ENCODE results near the gene PCTP.

The PCTP gene

GRCh38 chr17:55757659-55758058 is 6.8 kb downstream of the PCTP start:
- no peak for DNase-seq (ENCODE audit: low spot score)

DNA sequence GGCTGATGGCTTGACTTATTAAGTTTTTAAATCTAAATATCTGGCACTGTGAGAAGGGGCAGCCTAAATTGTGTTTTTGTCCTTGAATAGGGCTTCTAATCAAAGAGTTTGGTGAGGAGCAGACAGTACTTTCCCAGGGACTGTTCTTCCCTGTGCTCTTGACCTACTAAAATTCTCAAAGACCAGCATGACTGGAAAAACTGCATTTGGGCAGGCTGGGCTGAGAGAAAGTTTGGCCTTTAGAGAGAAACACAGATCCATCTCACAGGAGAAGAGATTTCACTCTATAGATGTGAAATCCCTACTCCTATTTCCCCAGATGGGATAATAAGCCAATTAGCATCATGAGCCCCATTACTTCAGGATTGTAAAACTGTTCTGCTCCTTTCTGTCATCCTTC is 7.3 kb downstream of the PCTP start:
- DNase-seq (ENCODE audit: low spot score) = no peak

DNA sequence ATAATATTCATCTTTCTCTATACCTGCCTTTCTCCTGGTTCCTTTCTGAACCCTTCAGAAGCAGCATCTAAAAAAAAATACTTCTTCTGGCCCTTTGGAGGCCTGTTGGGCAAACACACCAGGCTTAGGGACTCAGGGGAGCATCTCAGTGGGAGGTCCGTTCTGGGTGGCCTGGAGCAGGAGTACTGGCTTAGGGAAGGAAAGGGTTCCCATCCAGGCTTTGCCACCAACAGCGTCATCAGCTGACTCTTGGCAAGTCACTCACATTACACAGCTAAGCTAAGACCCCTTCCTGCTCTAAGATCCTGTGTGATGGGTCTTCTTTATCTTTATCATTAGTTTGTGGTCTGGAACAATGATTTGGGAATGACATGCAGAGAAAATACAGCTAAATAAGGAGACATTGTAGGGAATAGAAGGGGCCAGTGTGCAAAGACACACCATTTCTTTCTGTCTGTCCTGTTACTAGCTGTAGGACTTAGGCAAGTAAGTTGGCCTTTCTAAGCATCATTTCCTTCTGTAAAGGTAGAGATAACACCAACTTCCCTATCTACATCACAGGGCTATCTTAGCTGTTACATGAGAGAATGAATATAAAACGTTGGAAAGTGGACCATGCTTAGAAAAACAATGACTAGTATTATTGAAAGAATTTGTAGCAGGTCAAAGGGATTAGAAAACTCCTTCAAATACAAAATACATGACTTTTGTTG is 9.9 kb downstream of the PCTP start:
- DNase-seq (ENCODE audit: low spot score) = no peak

DNA sequence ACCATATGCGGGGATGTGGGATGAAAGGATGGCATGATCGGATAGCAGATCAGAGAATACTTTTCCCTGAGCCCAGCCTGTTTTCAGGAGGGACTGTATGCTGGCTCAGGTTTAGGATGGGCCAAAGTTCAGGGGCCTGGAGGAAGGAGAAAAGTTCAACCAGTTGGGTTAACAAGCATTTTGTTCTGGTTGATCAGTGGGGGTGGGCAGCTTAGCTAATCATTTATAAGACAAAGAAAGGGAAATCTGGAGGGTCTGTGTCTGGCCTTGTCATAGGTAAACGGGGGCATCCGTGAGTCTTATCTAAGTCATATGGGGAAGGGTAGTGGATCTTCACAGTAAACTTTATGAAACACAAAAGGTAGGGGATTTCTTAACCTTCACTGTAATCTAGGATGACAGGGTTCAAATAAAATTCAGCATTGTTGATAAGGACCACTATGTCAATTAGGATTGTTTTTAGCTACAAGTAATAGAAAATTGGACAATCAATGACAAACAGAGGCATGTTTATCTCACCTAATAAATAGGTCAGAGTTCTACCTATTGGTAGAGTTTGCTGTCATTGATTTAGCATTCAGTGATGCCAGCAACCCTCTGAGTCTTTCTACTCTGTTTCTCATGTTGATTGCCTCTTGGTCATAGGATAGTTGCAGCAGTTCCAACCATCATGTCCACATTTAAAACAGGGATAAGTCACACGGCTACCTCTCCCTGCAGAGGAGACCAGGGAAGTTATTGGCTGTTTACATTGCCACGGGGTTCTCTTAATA is 11.4 kb downstream of the PCTP start:
- no peak for DNase-seq (ENCODE audit: low spot score)

DNA sequence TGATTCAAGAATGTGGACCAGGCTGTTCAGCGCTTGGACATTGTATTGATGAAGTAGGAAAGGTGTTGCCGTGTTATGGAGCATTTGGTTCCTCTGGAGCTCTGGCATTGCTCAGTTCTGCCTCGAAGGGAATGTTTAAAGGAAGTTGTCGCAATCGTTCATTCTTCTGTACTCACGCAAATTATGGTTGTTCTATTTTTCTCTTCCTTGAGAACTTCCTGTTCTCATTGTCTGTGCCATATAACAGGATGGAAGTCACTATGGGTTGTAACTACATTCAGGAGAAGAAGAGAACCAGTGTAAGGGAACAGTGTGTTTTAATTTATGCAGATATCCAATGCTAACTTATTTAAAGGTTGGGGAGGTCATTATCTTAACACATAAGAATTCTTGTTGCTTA is 13.0 kb downstream of the PCTP start:
- no peak for DNase-seq (ENCODE audit: low spot score)

- DNase-seq (ENCODE audit: low spot score) = no peak
Measured at GRCh38 chr17:55764610-55765009, 13.8 kb downstream of the PCTP start.

GRCh38 chr17:55765472-55765871 is 14.6 kb downstream of the PCTP start:
- no peak for DNase-seq (ENCODE audit: low spot score)

DNA sequence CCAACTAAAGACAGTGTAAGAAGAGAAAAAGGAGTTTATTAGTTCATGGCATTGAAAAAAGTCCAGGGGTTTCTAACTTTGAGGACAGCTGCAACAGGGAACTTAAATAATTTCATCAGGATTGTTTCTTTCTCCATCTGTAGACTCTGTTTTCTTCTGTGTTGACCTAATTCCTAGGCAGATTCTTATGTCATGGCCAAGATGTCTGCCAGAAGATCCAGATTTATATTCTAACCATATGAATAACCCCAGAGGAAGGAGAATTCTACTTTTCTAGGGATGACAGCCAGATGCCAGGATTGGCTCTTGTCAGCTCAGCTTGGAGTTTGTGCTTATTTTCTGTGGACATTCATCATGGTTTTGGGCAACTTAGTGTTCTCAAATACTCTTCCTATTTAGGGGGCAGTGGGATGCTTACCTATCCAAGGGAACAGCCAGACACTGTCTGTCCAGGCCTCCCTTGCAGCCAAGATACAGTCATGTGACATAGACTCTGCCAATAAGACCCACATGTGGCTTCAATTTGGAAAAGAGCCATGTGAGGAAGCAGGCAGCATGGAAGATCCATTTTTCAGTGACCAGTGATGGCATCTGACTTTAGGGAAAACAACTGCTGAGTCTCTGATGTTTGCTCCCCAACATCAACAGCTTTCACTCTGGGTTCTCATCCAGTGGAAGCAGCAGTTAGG is 18.2 kb downstream of the PCTP start:
- DNase-seq (ENCODE audit: low spot score) = peak; percentile 54

- DNase-seq (ENCODE audit: low spot score) = peak; percentile 86
Measured at GRCh38 chr17:55769625-55770000, 18.8 kb downstream of the PCTP start.

DNA sequence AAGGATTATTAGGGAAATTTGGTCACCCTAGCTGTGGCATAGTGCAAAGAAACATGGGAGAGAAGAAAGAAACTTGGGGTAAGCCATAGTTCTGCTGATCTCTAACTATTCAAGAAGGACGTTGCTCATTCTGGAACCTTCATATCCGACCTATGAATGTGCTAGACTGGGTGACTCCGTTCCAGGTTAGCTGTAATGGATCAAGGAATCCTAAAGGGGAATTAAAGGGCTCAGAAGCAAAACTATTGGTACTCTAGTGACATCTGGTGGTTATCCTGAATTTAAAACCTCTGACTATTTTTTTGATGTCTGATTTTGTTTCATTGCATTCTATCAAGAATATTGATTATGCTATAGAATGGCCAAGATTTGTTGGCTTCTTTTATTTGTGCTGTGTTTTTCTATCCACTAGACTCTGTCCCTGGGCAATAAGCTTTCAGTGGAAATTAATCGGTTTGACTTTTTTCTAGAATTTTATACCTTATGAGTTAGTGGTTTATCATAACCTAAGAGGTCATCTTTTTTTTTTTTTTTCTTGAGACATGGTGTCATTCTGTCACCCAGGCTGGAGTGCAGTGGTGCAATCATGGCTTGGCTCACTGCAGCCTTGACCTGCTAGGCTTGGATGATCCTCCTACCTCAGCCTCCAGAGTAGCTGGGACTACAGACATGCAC is 19.5 kb downstream of the PCTP start:
- DNase-seq (ENCODE audit: low spot score) = peak; percentile 72

DNA sequence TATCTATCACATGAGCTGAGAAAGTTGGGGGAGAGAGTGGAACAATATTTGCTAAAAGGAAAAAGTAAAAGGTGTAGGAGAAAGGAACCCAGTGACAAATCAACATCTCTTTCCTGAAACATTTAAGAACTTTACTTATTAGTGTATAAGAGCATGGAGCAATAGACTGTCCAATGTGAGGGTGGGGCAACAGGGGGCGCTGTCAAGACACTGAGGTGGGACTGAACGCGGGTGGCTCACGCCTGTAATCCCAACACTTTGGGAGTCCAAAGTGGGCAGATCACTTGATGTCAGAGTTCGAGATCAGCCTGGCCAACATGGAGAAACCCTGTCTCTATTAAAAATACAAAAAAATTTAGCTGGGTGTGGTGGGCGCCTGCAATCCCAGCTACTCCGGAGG is 21.2 kb downstream of the PCTP start:
- DNase-seq (ENCODE audit: low spot score) = no peak

GRCh38 chr17:55773671-55774070 is 22.8 kb downstream of the PCTP start:
- DNase-seq (ENCODE audit: low spot score) = no peak

GRCh38 chr17:55774846-55775271 is 24.0 kb downstream of the PCTP start:
- no peak for DNase-seq (ENCODE audit: low spot score)

DNA sequence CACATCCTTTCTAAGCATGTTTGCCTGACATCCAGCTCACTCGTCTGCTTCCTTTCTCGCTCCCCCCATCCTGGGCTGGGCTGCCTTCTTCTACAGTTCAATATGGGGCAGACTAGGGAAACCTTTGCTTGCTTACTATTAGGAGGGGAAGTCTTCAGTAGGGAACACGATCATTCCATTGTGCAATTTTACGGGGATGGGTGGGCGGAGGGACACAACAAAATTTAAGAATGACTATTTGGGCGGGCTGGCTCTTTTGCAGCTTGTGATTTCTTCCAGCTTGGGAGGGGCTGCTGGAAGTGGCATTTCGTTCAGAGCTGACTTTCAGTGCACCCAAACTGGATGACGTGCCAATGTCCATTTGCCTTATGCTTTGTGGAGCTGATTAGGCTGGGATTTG is 25.4 kb downstream of the PCTP start:
- DNase-seq (ENCODE audit: low spot score) = no peak

DNA sequence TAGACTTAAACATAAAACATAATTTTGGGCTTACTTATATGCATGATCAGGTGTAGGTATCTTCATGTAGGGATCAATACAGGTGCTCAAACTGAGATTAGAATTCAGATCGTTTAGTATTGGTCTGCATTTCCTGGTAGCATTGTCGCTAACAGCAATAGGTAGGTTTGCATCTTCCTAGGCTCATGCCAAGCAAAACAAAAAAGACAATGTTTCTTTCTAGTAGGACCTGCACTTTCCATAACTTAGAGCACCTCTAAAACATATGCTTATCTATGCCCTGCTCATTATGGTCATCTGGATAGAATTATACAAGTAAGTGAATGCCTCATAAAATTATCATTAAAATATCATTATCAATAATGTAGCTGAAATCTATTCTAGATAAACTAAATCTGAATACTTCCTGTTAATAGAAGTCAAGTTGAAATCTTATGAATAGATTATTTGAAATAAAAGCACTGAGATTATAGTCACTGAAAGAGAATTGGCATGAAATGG is 26.7 kb downstream of the PCTP start:
- no peak for DNase-seq (ENCODE audit: low spot score)

GRCh38 chr17:55778389-55779118 is 27.7 kb downstream of the PCTP start:
- DNase-seq (ENCODE audit: low spot score) = no peak

DNA sequence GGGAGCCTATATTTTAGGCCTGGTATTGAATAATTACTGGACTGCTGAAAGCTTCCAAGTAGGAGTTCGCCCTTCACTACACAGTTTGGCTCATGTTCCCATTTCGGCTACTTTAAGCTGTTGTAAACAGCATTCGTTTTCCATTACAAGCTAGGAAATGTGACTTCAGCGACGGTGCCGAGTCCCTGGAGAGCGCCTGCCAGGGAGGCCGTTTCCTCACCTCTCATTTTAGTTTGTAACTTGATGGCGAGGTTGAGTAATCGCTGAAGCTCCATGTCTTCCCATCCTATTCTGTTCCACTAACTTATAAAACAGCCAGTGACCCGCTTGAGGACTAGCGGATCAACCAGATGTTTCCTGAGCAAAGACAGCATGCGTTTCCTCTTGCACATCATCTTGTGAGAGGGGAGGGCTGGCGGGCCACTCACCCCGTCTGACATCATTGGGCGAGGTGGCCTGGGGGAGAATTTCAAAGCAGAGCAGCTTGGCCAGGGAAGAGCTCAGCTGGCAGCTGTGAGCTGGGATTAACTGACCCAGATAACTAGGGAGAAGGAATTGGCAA is 32.9 kb downstream of the PCTP start:
- peak; percentile 76 for DNase-seq (ENCODE audit: low spot score)

DNA sequence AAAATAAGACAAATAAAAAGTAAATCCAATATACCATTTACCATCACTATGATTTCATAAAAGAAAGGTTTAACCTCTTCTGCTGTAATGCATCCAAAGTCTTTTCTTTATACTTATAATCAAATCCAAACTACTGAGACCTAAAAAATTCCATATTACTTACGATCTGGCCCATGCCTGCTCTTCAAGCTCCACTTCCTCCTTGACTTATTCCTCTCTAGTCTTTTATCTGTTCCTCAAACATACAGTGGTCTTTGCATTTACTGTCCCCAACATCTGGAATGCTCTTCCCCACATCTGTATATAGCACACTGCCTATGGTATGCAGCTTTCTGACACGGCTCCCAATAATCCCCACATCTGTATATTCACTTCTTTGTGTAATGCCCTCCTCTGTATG is 33.8 kb downstream of the PCTP start:
- DNase-seq (ENCODE audit: low spot score) = no peak

- DNase-seq (ENCODE audit: low spot score) = no peak
Measured at GRCh38 chr17:55785181-55785580, 34.3 kb downstream of the PCTP start.

DNA sequence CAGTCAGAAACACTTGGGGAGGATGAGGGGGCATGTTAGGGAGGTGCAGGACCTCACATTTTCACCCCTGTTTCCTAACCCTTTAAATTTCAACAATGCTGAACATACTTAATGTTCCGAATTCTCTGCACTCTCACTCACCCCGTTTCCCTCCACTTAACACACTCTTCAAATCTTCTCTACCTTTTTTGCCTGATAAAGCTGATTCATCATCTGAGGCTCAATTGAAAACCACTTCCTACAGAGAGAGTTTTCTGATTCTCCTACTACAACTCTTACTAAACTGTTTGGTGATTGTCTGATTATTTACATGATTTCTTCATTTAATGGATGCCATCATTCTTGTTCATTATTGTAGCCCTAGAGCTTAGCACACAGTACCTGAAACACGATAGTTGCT is 42.4 kb downstream of the PCTP start:
- no peak for DNase-seq (ENCODE audit: low spot score)

DNA sequence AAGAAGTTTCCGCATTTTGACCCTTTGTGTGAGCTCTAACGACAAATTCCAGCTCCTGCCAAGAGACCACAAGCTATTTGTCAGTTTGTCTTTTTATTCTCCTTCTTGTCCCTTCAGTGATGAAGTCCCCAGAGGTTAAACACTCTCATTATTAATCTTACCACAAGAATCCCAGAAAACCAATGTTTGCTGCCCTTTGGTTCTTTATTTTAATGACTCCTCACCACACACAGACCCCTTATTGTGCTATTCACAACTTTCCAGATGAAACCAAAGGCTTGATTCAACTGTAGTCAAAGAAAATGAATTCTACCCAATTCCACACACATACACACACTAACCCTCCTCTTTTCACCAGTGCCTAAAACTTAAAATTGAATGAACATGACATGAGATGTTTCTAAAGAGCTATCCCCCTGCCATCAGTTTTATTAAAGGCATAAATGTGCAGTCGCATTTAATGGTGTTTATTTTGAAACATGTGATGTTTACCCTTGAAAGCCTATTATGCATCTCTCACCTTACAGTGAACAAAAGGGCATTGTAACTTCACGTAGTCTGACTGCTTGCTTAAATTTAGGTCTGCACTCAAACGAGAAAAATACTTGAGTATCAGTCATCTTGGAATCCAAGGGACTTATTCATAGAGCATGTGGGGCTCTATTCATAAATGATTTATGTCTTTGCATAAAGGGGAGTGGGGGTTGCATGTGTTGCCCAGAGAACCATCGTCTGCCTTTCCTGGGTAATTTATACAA is 44.1 kb downstream of the PCTP start:
- no peak for DNase-seq (ENCODE audit: low spot score)
